Kidney (tissue), 14 donors: ENCODE data around the gene AHCY. TPM values are rescaled to one million over a fixed set of nuclear protein-coding genes. Genes with fewer than 3 reads are reported as not detected.

ENCODE experiments used
- DNase-seq, 5 donors: peaks; one replicate each; pipeline ENCODE4 v3.0.0-alpha.2; 2013 to 2020
- FAIRE-seq: peaks from 2 replicates; lab custom pipeline; 2012; peaks lifted over from hg19 to GRCh38; lab: Jason Lieb, UNC
- H3K27ac ChIP-seq, 2 donors: one replicate each; pipeline ENCODE4 v1.7.0; 2013; ENCODE audit warnings: low read depth in 2 of 2, low read length in 2 of 2, inconsistent platforms in 1 of 2
- H3K27me3 ChIP-seq: one replicate; pipeline ENCODE4 v1.7.1; 2013; ENCODE audit warnings: low read length, inconsistent platforms; ENCODE audit not compliant: control insufficient read depth, insufficient read depth
- H3K36me3 ChIP-seq, 3 donors: one replicate each; pipeline versions ENCODE4 v1.7.0 to v1.7.1; 2013; ENCODE audit warnings: low read length in 3 of 3, control low read depth in 1 of 3, inconsistent platforms in 1 of 3; ENCODE audit not compliant: insufficient read depth in 3 of 3, control insufficient read depth in 2 of 3
- H3K4me1 ChIP-seq, 3 donors: one replicate each; pipeline versions ENCODE4 v1.7.0 to v1.7.1; 2013; ENCODE audit warnings: low read length in 3 of 3, inconsistent platforms in 1 of 3, low read depth in 1 of 3; ENCODE audit not compliant: control insufficient read depth in 2 of 3, insufficient read depth in 2 of 3
- H3K4me3 ChIP-seq, 3 donors: one replicate each; pipeline versions ENCODE4 v1.7.0 to v1.8.1; 2013; ENCODE audit warnings: low read length in 3 of 3, control low read depth in 1 of 3, inconsistent platforms in 1 of 3
- H3K9ac ChIP-seq, 3 donors: one replicate each; pipeline versions ENCODE4 v1.7.0 to v1.7.1; 2013; ENCODE audit warnings: low read length in 3 of 3, control low read depth in 1 of 3, inconsistent platforms in 1 of 3
- H3K9me3 ChIP-seq, 3 donors: one replicate each; pipeline versions ENCODE4 v1.7.0 to v1.7.1; 2013; ENCODE audit warnings: low read length in 3 of 3, control low read depth in 1 of 3, inconsistent platforms in 1 of 3; ENCODE audit not compliant: control insufficient read depth in 2 of 3, insufficient read depth in 1 of 3
- CTCF ChIP-seq: IDR thresholded peaks from 3 replicates; pipeline ENCODE4 v1.5.1; 2012; ENCODE audit warnings: mild to moderate bottlenecking, moderate library complexity, borderline replicate concordance; ENCODE audit not compliant: insufficient read depth; ENCODE audit errors: extremely low read depth
- intact Hi-C: fragments of 100-400 bp; cut with DNase I; formaldehyde crosslinking; loops from one replicate; pipeline ENCODE4 v1.11.1; 2022
- polyA plus RNA-seq: library from polyadenylated mRNA; stranded (reverse); fragments of 350-450 nt; fragmentation: Illumina TruSeq; extraction: RNeasy Lipid Tissue Mini Kit (QIAGEN cat#74804); gene quantifications from one replicate; pipeline ENCODE4 v1.2.3, GENCODE V29; 2014; ENCODE audit warnings: low read depth, low replicate concordance; ENCODE audit not compliant: insufficient read depth
- total RNA-seq: library from RNA; stranded (reverse); fragmentation: NEBNext Ultra II Directional; extraction: Animal tissue kit (Norgen Biotek cat#: 25700); gene quantifications from one replicate; pipeline ENCODE4 v1.2.1, GENCODE V29; 2021
- donor health status: control.
- donor health status: control.
- donor health status: control.
- donor health status: control.
- donor health status: control.
- donor health status: DM: yes; HTN: yes; CAD: no.
- donor health status: Normal renal cell carcinoma (clear cell type).

The AHCY gene
- total and polyA plus RNA-seq, 2 donors from 2014 or later, result 70.3 to 144 TPM

- H3K9me3 ChIP-seq, result no peaks in the 10 kb centered on the region
- H3K27ac ChIP-seq, result no peak overlapping the region
- no peaks in the 10 kb centered on the region for H3K36me3 ChIP-seq
- intact Hi-C loops, result no loop called here
- TF ChIP-seq CTCF, result no peak
- H3K27me3 ChIP-seq, result no peaks in the 10 kb centered on the region
- DNase-seq, result peak in 4 of 5 donors; percentile 48 to 71 (median 62)
- H3K9ac ChIP-seq, result no peak overlapping the region
- H3K4me1 ChIP-seq, result peaks cover 0 to 8% (median 5%) of the 10 kb centered on the region in 3 donors
- H3K4me3 ChIP-seq, result no peak overlapping the region
- no peak for FAIRE-seq
Observed at GRCh38 chr20:34305333-34306230, 2.4 kb upstream of the AHCY start.

- Histone ChIP-seq H3K9me3 (no peaks in the 10 kb centered on the region), H3K9ac (peak overlapping the region; percentile 27 to 85 (median 77)), H3K4me3 (peak overlapping the region; percentile 58 to 80 (median 78)), H3K27ac (peak overlapping the region; percentile 94 to 95), H3K36me3 (no peaks in the 10 kb centered on the region), H3K4me1 (peaks cover 0 to 8% (median 5%) of the 10 kb centered on the region in 3 donors), H3K27me3 (no peaks in the 10 kb centered on the region)
- TF ChIP-seq CTCF, result no peak
- intact Hi-C loops, result no loop called here
- DNase-seq (no peak), FAIRE-seq (no peak)
Observed at GRCh38 chr20:34302312-34302722, 838 bp downstream of the AHCY start.

- H3K4me1 ChIP-seq, result peaks cover 0 to 8% (median 5%) of the 10 kb centered on the region in 3 donors
- TF ChIP-seq CTCF, result no peak
- H3K36me3 ChIP-seq, result no peaks in the 10 kb centered on the region
- no peaks in the 10 kb centered on the region for H3K27me3 ChIP-seq
- intact Hi-C loops, result no loop called here
- FAIRE-seq, result no peak
- no peak overlapping the region for H3K27ac ChIP-seq
- H3K4me3 ChIP-seq, result peak overlapping the region; percentile 58 to 80 (median 78)
- no peak for DNase-seq
- H3K9ac ChIP-seq, result peak overlapping the region in 1 of 3 donors; percentile 8
- H3K9me3 ChIP-seq, result no peaks in the 10 kb centered on the region
Observed at GRCh38 chr20:34301587-34302311, 1.4 kb downstream of the AHCY start.
